Embryonic facial prominence (tissue), 1 donor: ENCODE data around the gene TAT.
"Not testable (repeated sequence)": the region's sequence is repeated elsewhere in the genome, so short reads cannot be mapped to it uniquely, and the experiment has no call there.

ENCODE experiments used
- DNase-seq: peaks from one replicate; pipeline ENCODE4 v3.0.0-alpha.2; 2016; ENCODE audit errors: extremely low spot score

TAT gene

GRCh38 chr16:71576971-71577370, at the start of gene TAT:
TSS of gene TAT (minus strand) at chr16:71577092. CDS start at chr16:71576415, 677 bp downstream.
- no peak for DNase-seq

- DNase-seq, result no peak
Observed at GRCh38 chr16:71626018-71626857, 49.3 kb upstream of the TAT start, which contains the start of gene MARVELD3. TSS of gene MARVELD3 (plus strand) at chr16:71626184. CDS start at chr16:71626230, 46 bp downstream.

- DNase-seq, result no peak
Observed at GRCh38 chr16:71625113-71625850, 48.4 kb upstream of the TAT start.

- no peak for DNase-seq
Observed at GRCh38 chr16:71623597-71623996, 46.7 kb upstream of the TAT start.

GRCh38 chr16:71622088-71622487, 45.2 kb upstream of the TAT start:
- no peak for DNase-seq

- DNase-seq, result no peak
Observed at GRCh38 chr16:71618429-71618828, 41.5 kb upstream of the TAT start.

- DNase-seq, result not testable (repeated sequence)
Observed at GRCh38 chr16:71614956-71615355, 38.1 kb upstream of the TAT start.

GRCh38 chr16:71610936-71611871, 34.3 kb upstream of the TAT start:
- DNase-seq, result peak; percentile 20

GRCh38 chr16:71610447-71610846, 33.6 kb upstream of the TAT start:
- no peak for DNase-seq

- DNase-seq, result no peak
Observed at GRCh38 chr16:71609066-71609465, 32.2 kb upstream of the TAT start.

GRCh38 chr16:71600822-71601221, 23.9 kb upstream of the TAT start:
- no peak for DNase-seq

- DNase-seq, result not testable (repeated sequence)
Observed at GRCh38 chr16:71598426-71598825, 21.5 kb upstream of the TAT start.

GRCh38 chr16:71595340-71595826, 18.5 kb upstream of the TAT start:
- DNase-seq, result not testable (repeated sequence)

GRCh38 chr16:71594000-71594646, 17.2 kb upstream of the TAT start:
- DNase-seq, result no peak

- DNase-seq, result no peak
Observed at GRCh38 chr16:71593048-71593999, 16.4 kb upstream of the TAT start.

GRCh38 chr16:71591917-71592316, 15.0 kb upstream of the TAT start:
- DNase-seq, result no peak

GRCh38 chr16:71590584-71590983, 13.7 kb upstream of the TAT start:
- DNase-seq, result no peak

- not testable (repeated sequence) for DNase-seq
Observed at GRCh38 chr16:71590071-71590470, 13.2 kb upstream of the TAT start.

GRCh38 chr16:71589334-71589733, 12.4 kb upstream of the TAT start:
- not testable (repeated sequence) for DNase-seq

GRCh38 chr16:71585318-71585703, 8.4 kb upstream of the TAT start:
- DNase-seq, result no peak
